HCT116 (cell line): Measurements from ENCODE around the gene FABP6. TPM values are rescaled to one million over a fixed set of nuclear protein-coding genes. Genes with fewer than 3 reads are reported as not detected.

Experiments used
- ATAC-seq: fragments of 200-7000 bp; cut with Tn5 transposase; 2 replicates; pipeline ENCODE4 v1.9.1; 2020; ENCODE audit warnings: mild to moderate bottlenecking, moderate library complexity
- BruUV-seq: library from RNA; stranded (reverse); fragments of 400-500 nt; replicated peaks from 2 replicates; lab custom pipeline; 2021; lab: Mats Ljungman, UMichigan
- CTCF ChIA-PET: fragments of 300-600 bp; sonication (Branson Sonifier 250); formaldehyde crosslinking; loops from one replicate; lab custom pipeline; 2021; ENCODE audit warnings: antibody characterized with exemption; lab: Charles Lee
- POLR2A ChIA-PET: fragments of 300-600, 350-600 bp; sonication (Branson Sonifier 250); formaldehyde crosslinking; loops from one replicate; lab custom pipeline; 2021; ENCODE audit warnings: antibody characterized with exemption; lab: Charles Lee
- RAD21 ChIA-PET, 2 experiments: fragments of 300-600 bp; sonication (Branson Sonifier 250); formaldehyde crosslinking; loops; one replicate each; lab custom pipeline; 2023; ENCODE audit warnings: low total read pairs in 2 of 2; ENCODE audit not compliant: uncharacterized antibody in 2 of 2, unreplicated experiment in 2 of 2, low non-redundant PET in 1 of 2; lab: Charles Lee
- DNase-seq: peaks from one replicate; pipeline ENCODE4 v3.0.0-alpha.2; 2010; ENCODE audit warnings: low read depth, low spot score
- H2AFZ ChIP-seq: fragments of 200-600 bp; shearing (Covaris generic), sonication (generic); 2 replicates; pipeline ENCODE4 v1.6.1; 2017; ENCODE audit warnings: low read depth, mixed run types, mixed read lengths, antibody characterized with exemption, low read length; ENCODE audit not compliant: poor library complexity, severe bottlenecking
- H3K27ac ChIP-seq: 2 replicates; pipeline ENCODE4 v1.5.1; 2012; ENCODE audit warnings: low read depth, low read length
- H3K27me3 ChIP-seq: fragments of 200-600 bp; sonication (generic); 2 replicates; pipeline ENCODE4 v1.6.1; 2016; ENCODE audit warnings: mixed run types, low read length, mixed read lengths; ENCODE audit not compliant: insufficient read depth
- H3K36me3 ChIP-seq, 2 experiments: fragments of 200-500 bp in 1 of 2; fragments of 200-600 bp in 1 of 2; sonication (Bioruptor generic) in 1 of 2; sonication (generic) in 1 of 2; 2 replicates each; pipeline versions ENCODE4 v1.5.1 to v1.6.1; 2014 to 2016; ENCODE audit warnings: low read length in 2 of 2, inconsistent platforms in 1 of 2, mixed read lengths in 1 of 2, mixed run types in 1 of 2; ENCODE audit not compliant: insufficient read depth in 2 of 2, control insufficient read depth in 1 of 2
- H3K4me1 ChIP-seq, 2 experiments: fragments of 200-600 bp in 1 of 2; sonication (generic) in 1 of 2; 2 replicates each; pipeline versions ENCODE4 v1.5.1 to v1.6.1; 2012 to 2017; ENCODE audit warnings: low read length in 2 of 2, inconsistent platforms in 1 of 2, mild to moderate bottlenecking in 1 of 2, mixed read lengths in 1 of 2, mixed run types in 1 of 2, moderate library complexity in 1 of 2; ENCODE audit not compliant: insufficient read depth in 2 of 2, control insufficient read depth in 1 of 2
- H3K4me2 ChIP-seq: fragments of 200-600 bp; sonication (generic); 2 replicates; pipeline ENCODE4 v1.6.1; 2017; ENCODE audit warnings: mixed run types, low read length, mixed read lengths
- H3K4me3 ChIP-seq, 2 experiments: fragments of 200-600 bp in 1 of 2; sonication (generic) in 1 of 2; replicated peaks in 1 of 2; 2 replicates each; pipeline ENCODE4 v1.5.1; 2011 to 2016; ENCODE audit warnings: low read length in 2 of 2, control low read depth in 1 of 2, low read depth in 1 of 2, mild to moderate bottlenecking in 1 of 2, mixed read lengths in 1 of 2, mixed run types in 1 of 2
- H3K79me2 ChIP-seq: fragments of 200-600 bp; sonication (generic); 2 replicates; pipeline ENCODE4 v1.6.1; 2017; ENCODE audit warnings: mild to moderate bottlenecking, mixed run types, low read length, moderate library complexity, mixed read lengths; ENCODE audit not compliant: insufficient read depth
- H3K9ac ChIP-seq: fragments of 200-600 bp; sonication (generic); 2 replicates; pipeline ENCODE4 v1.6.1; 2016; ENCODE audit warnings: low read length, mixed read lengths
- H3K9me2 ChIP-seq: fragments of 200-600 bp; sonication (generic), shearing (Covaris generic); 2 replicates; pipeline ENCODE4 v1.6.1; 2017; ENCODE audit warnings: mixed run types, mild to moderate bottlenecking, moderate library complexity; ENCODE audit not compliant: insufficient read depth
- H3K9me3 ChIP-seq, 2 experiments: fragments of 200-500 bp in 1 of 2; fragments of 200-600 bp in 1 of 2; sonication (Bioruptor generic) in 1 of 2; sonication (generic) in 1 of 2; 2 replicates each; pipeline ENCODE4 v1.6.1; 2014 to 2017; ENCODE audit warnings: low read length in 2 of 2, mixed read lengths in 2 of 2, inconsistent platforms in 1 of 2, low read depth in 1 of 2, mild to moderate bottlenecking in 1 of 2, mixed run types in 1 of 2, moderate library complexity in 1 of 2; ENCODE audit not compliant: control insufficient read depth in 1 of 2, insufficient read depth in 1 of 2
- H4K20me1 ChIP-seq: fragments of 200-600 bp; sonication (generic), shearing (Covaris generic); 2 replicates; pipeline ENCODE4 v1.6.1; 2017; ENCODE audit warnings: mixed run types, mild to moderate bottlenecking, moderate library complexity; ENCODE audit not compliant: insufficient read depth
- CBX3 ChIP-seq: IDR thresholded peaks from 2 replicates; pipeline ENCODE4 v1.6.1; 2012; ENCODE audit warnings: low read depth
- ELF1 ChIP-seq: IDR thresholded peaks from 2 replicates; pipeline ENCODE4 v1.6.1; 2012; ENCODE audit warnings: low read depth, borderline replicate concordance
- EZH2 ChIP-seq: fragments of 200-600 bp; sonication (generic); IDR thresholded peaks from 2 replicates; pipeline ENCODE4 v1.6.1; 2017; ENCODE audit warnings: antibody characterized with exemption, mixed run types
- EZH2phosphoT487 ChIP-seq: fragments of 200-600 bp; IDR thresholded peaks from 2 replicates; pipeline ENCODE4 v1.6.1; 2018; ENCODE audit warnings: antibody characterized with exemption, borderline replicate concordance
- FOSL1 ChIP-seq: IDR thresholded peaks from 2 replicates; pipeline ENCODE4 v1.6.1; 2012; ENCODE audit warnings: low read depth
- POLR2AphosphoS5 ChIP-seq: IDR thresholded peaks from 2 replicates; pipeline ENCODE4 v1.6.1; 2011; ENCODE audit warnings: mild to moderate bottlenecking, low read depth, low read length, moderate library complexity
- RAD21 ChIP-seq: IDR thresholded peaks from 2 replicates; pipeline ENCODE4 v1.6.1; 2012; ENCODE audit warnings: low read depth, mild to moderate bottlenecking
- SIN3A ChIP-seq: IDR thresholded peaks from 2 replicates; pipeline ENCODE4 v1.6.1; 2012; ENCODE audit warnings: low read depth
- SP1 ChIP-seq: IDR thresholded peaks from 2 replicates; pipeline ENCODE4 v1.6.1; 2012; ENCODE audit warnings: low read depth
- SRF ChIP-seq: IDR thresholded peaks from 2 replicates; pipeline ENCODE4 v1.6.1; 2012; ENCODE audit warnings: low read depth
- TCF7L2 ChIP-seq: IDR thresholded peaks from 2 replicates; pipeline ENCODE4 v1.7.0; 2011; ENCODE audit warnings: borderline replicate concordance, inconsistent platforms; ENCODE audit not compliant: insufficient read depth, insufficient read length; ENCODE audit errors: extremely low read depth
- YY1 ChIP-seq: IDR thresholded peaks from 2 replicates; pipeline ENCODE4 v1.6.1; 2011; ENCODE audit warnings: low read length, low read depth, moderate library complexity, mild to moderate bottlenecking; ENCODE audit not compliant: insufficient replicate concordance; ENCODE audit errors: extremely low read depth
- ZFX ChIP-seq: fragments of 450-650 bp; IDR thresholded peaks from 2 replicates; pipeline ENCODE4 v1.6.1; 2017
- ZNF274 ChIP-seq: fragments of 200-500 bp; sonication (Bioruptor generic); IDR thresholded peaks from 2 replicates; pipeline ENCODE4 v1.6.1; 2014; ENCODE audit warnings: mild to moderate bottlenecking, low read depth, low read length, inconsistent platforms
- intact Hi-C: fragments of 100-400 bp; cut with micrococcal nuclease; formaldehyde crosslinking; loops from 2 replicates; pipeline ENCODE4 v1.10.0; 2022
- total RNA-seq: library from RNA; stranded (reverse); gene quantifications from one replicate; pipeline ENCODE4 v1.2.1, GENCODE V29; 2021; ENCODE audit not compliant: unreplicated experiment
- TF ChIP-seq, protein P1 (sequence below): IDR thresholded peaks from 2 replicates; pipeline ENCODE4 v1.6.1; 2012
- TF ChIP-seq, protein P2 (sequence below): IDR thresholded peaks from 2 replicates; pipeline ENCODE4 v1.6.1; 2011; ENCODE audit warnings: mild to moderate bottlenecking, low read length, moderate library complexity; ENCODE audit not compliant: insufficient replicate concordance; ENCODE audit errors: extremely low read depth
- TF ChIP-seq, protein P3 (sequence below): IDR thresholded peaks from 2 replicates; pipeline ENCODE4 v1.6.1; 2012; ENCODE audit warnings: low read depth

FABP6 gene
- total RNA-seq, 1 experiment from 2014 or later: 8.5 TPM

DNA sequence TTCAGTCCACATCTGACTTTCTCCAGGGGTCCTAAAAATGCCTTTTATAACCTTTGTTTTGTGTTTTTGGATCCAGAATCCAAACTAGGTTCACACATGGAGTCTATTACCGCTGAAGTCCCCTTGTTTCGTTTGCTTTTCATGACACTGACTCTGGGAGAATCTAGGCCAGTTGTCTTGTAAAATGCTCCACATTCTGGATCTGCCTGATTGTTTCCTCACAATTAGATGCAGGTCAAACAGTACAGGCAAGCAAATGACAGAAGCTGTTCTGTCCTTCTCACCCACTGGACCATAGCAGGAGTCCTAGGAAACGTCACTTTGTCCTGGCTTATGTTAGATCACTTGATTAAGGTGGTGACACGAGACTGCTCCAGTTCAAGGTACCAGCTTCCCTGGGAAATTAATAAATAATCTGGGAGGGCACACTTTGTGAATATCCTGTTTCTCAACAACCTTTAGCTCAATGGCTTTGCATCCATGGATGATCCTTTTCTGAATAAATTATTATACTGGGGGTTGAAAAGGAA, 34.1 kb downstream of the FABP6 start:
- no peak for DNase-seq
- RAD21 ChIA-PET: no interaction called here
- POLR2A ChIA-PET: no interaction called here

More for the DNA sequence above, 34.1 kb downstream of the FABP6 start:
- no peaks in the 10 kb centered on the region for H3K36me3 ChIP-seq
- no peak overlapping the region for H3K27ac ChIP-seq
- no peak overlapping the region for H3K9ac ChIP-seq
- TF ChIP-seq YY1 (no peak), SP1 (no peak), RAD21 (no peak), CBX3 (no peak), ZNF274 (no peak), ELF1 (no peak), ZFX (no peak), TCF7L2 (no peak), FOSL1 (no peak), SIN3A (no peak), SRF (no peak), POLR2AphosphoS5 (no peak), EZH2 (no peak), EZH2phosphoT487 (no peak)
- TF ChIP-seq, protein P1, sequence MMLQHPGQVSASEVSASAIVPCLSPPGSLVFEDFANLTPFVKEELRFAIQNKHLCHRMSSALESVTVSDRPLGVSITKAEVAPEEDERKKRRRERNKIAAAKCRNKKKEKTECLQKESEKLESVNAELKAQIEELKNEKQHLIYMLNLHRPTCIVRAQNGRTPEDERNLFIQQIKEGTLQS: no peak
- TF ChIP-seq, protein P2, sequence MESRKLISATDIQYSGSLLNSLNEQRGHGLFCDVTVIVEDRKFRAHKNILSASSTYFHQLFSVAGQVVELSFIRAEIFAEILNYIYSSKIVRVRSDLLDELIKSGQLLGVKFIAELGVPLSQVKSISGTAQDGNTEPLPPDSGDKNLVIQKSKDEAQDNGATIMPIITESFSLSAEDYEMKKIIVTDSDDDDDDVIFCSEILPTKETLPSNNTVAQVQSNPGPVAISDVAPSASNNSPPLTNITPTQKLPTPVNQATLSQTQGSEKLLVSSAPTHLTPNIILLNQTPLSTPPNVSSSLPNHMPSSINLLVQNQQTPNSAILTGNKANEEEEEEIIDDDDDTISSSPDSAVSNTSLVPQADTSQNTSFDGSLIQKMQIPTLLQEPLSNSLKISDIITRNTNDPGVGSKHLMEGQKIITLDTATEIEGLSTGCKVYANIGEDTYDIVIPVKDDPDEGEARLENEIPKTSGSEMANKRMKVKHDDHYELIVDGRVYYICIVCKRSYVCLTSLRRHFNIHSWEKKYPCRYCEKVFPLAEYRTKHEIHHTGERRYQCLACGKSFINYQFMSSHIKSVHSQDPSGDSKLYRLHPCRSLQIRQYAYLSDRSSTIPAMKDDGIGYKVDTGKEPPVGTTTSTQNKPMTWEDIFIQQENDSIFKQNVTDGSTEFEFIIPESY: no peak
- TF ChIP-seq, protein P3, sequence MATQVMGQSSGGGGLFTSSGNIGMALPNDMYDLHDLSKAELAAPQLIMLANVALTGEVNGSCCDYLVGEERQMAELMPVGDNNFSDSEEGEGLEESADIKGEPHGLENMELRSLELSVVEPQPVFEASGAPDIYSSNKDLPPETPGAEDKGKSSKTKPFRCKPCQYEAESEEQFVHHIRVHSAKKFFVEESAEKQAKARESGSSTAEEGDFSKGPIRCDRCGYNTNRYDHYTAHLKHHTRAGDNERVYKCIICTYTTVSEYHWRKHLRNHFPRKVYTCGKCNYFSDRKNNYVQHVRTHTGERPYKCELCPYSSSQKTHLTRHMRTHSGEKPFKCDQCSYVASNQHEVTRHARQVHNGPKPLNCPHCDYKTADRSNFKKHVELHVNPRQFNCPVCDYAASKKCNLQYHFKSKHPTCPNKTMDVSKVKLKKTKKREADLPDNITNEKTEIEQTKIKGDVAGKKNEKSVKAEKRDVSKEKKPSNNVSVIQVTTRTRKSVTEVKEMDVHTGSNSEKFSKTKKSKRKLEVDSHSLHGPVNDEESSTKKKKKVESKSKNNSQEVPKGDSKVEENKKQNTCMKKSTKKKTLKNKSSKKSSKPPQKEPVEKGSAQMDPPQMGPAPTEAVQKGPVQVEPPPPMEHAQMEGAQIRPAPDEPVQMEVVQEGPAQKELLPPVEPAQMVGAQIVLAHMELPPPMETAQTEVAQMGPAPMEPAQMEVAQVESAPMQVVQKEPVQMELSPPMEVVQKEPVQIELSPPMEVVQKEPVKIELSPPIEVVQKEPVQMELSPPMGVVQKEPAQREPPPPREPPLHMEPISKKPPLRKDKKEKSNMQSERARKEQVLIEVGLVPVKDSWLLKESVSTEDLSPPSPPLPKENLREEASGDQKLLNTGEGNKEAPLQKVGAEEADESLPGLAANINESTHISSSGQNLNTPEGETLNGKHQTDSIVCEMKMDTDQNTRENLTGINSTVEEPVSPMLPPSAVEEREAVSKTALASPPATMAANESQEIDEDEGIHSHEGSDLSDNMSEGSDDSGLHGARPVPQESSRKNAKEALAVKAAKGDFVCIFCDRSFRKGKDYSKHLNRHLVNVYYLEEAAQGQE: no peak
- TF ChIP-seq, all 23 proteins: peak for 0
- H4K20me1 ChIP-seq: no peaks in the 10 kb centered on the region
- BruUV-seq: no TSS peak
- H3K9me2 ChIP-seq: no peaks in the 10 kb centered on the region
- H3K9me3 ChIP-seq: no peaks in the 10 kb centered on the region
- no peak overlapping the region for H3K4me2 ChIP-seq
- CTCF ChIA-PET: no interaction called here
- ATAC-seq: no peak
- no peaks in the 10 kb centered on the region for H3K4me1 ChIP-seq
- H3K27me3 ChIP-seq: no peaks in the 10 kb centered on the region
- no peaks in the 10 kb centered on the region for H3K79me2 ChIP-seq
- intact Hi-C loops: no loop called here
- H3K4me3 ChIP-seq: no peak overlapping the region
- no peak overlapping the region for H2AFZ ChIP-seq
